ENCODE data around the gene PTH1R. TPM values are rescaled to one million over a fixed set of nuclear protein-coding genes. Genes with fewer than 3 reads are reported as not detected.

PTH1R gene
- total RNA-seq, 1 donor from 2014 or later, result 36.4 TPM

GRCh38 chr3:46850468-46850779 lies 27.1 kb upstream of the PTH1R start:
- H3K36me3 Mint-ChIP-seq, result no peaks in the 10 kb centered on the region
- H3K27me3 Mint-ChIP-seq (ENCODE audit: low read depth), result no peaks in the 10 kb centered on the region
- no peak for DNase-seq (ENCODE audit: low spot score in 2 of 2, unreplicated experiment in 2 of 2)
- no peak overlapping the region for H3K27ac Mint-ChIP-seq
- H3K4me3 Mint-ChIP-seq, result no peak overlapping the region
- no peak for TF ChIP-seq CTCF (IDR thresholded peaks at IDR 0.05; ENCODE audit: unreplicated experiment)
- no peaks in the 10 kb centered on the region for H3K9me3 Mint-ChIP-seq
- H3K4me1 Mint-ChIP-seq, result peaks cover 48% of the 10 kb centered on the region

GRCh38 chr3:46851364-46852333 lies 25.9 kb upstream of the PTH1R start:
- H3K4me3 Mint-ChIP-seq, result no peak overlapping the region
- no peaks in the 10 kb centered on the region for H3K36me3 Mint-ChIP-seq
- H3K27me3 Mint-ChIP-seq (ENCODE audit: low read depth), result peaks cover 2% of the 10 kb centered on the region
- H3K4me1 Mint-ChIP-seq, result peaks cover 47% of the 10 kb centered on the region
- no peaks in the 10 kb centered on the region for H3K9me3 Mint-ChIP-seq
- TF ChIP-seq CTCF (IDR thresholded peaks at IDR 0.05; ENCODE audit: unreplicated experiment), result no peak
- DNase-seq (ENCODE audit: low spot score in 2 of 2, unreplicated experiment in 2 of 2), result peak; percentile 15 to 17
- H3K27ac Mint-ChIP-seq, result no peak overlapping the region

- Mint-ChIP-seq H3K9me3 (no peaks in the 10 kb centered on the region), H3K4me1 (peaks cover 48% of the 10 kb centered on the region), H3K27ac (no peak overlapping the region), H3K36me3 (no peaks in the 10 kb centered on the region), H3K27me3 (ENCODE audit: low read depth) (peaks cover 2% of the 10 kb centered on the region), H3K4me3 (no peak overlapping the region)
- no peak for TF ChIP-seq CTCF (IDR thresholded peaks at IDR 0.05; ENCODE audit: unreplicated experiment)
- peak in 1 of 2 experiments; percentile 14 for DNase-seq (ENCODE audit: low spot score in 2 of 2, unreplicated experiment in 2 of 2)
These were observed 25.2 kb upstream of the PTH1R start for GRCh38 chr3:46852334-46852720.

GRCh38 chr3:46852839-46853355 lies 24.6 kb upstream of the PTH1R start:
- DNase-seq (ENCODE audit: low spot score in 2 of 2, unreplicated experiment in 2 of 2), result peak; percentile 1 to 19
- no peak for TF ChIP-seq CTCF (IDR thresholded peaks at IDR 0.05; ENCODE audit: unreplicated experiment)
- Mint-ChIP-seq H3K36me3 (no peaks in the 10 kb centered on the region), H3K27ac (no peak overlapping the region), H3K27me3 (ENCODE audit: low read depth) (peaks cover 4% of the 10 kb centered on the region), H3K4me3 (no peak overlapping the region), H3K4me1 (peaks cover 45% of the 10 kb centered on the region), H3K9me3 (no peaks in the 10 kb centered on the region)

- Mint-ChIP-seq H3K27ac (no peak overlapping the region), H3K27me3 (ENCODE audit: low read depth) (peaks cover 6% of the 10 kb centered on the region), H3K9me3 (no peaks in the 10 kb centered on the region), H3K4me3 (no peak overlapping the region), H3K36me3 (no peaks in the 10 kb centered on the region), H3K4me1 (peaks cover 38% of the 10 kb centered on the region)
- TF ChIP-seq CTCF (IDR thresholded peaks at IDR 0.05; ENCODE audit: unreplicated experiment), result no peak
- DNase-seq (ENCODE audit: low spot score in 2 of 2, unreplicated experiment in 2 of 2), result peak; percentile 15 to 37
These were observed 23.8 kb upstream of the PTH1R start for GRCh38 chr3:46853441-46854415.

Measured in mesothelial cell of epicardium (in vitro differentiated cells).